PC-3 (cell line): Measurements from ENCODE around the gene ACSL6.

Experiments
- CTCF ChIP-seq: fragments of 300-600 bp; sonication (generic); conservative IDR thresholded peaks from 2 replicates; pipeline ENCODE4 v1.5.1; 2017; ENCODE audit warnings: antibody characterized with exemption, low read depth, mild to moderate bottlenecking, low read length
- EZH2 ChIP-seq: fragments of 300-600 bp; sonication (generic); IDR thresholded peaks from one replicate; pipeline ENCODE4 v1.6.1; 2017; ENCODE audit warnings: antibody characterized with exemption, mild to moderate bottlenecking, low read length; ENCODE audit not compliant: unreplicated experiment
- EZH2phosphoT487 ChIP-seq: fragments of 300-600 bp; sonication (generic); IDR thresholded peaks from 2 replicates; pipeline ENCODE4 v1.6.1; 2018; ENCODE audit warnings: mild to moderate bottlenecking, antibody characterized with exemption, low read length, borderline replicate concordance

GRCh38 chr5:132049559-132049958 is 38.1 kb upstream of the ACSL6 start:
- TF ChIP-seq CTCF = no peak
- TF ChIP-seq EZH2phosphoT487 = no peak
- no peak for TF ChIP-seq EZH2
